Neural cell (in vitro differentiated cells): ENCODE data around the gene ALG6.

ENCODE experiments used
- CTCF ChIP-seq: fragments of 450-650 bp; IDR thresholded peaks from 2 replicates; pipeline ENCODE4 v1.5.1; 2014; ENCODE audit warnings: antibody characterized with exemption, mild to moderate bottlenecking, moderate library complexity; ENCODE audit not compliant: poor library complexity, severe bottlenecking
- POLR2AphosphoS5 ChIP-seq: IDR thresholded peaks from 2 replicates; pipeline ENCODE4 v1.6.1; 2012
- SMC3 ChIP-seq: fragments of 450-650 bp; conservative IDR thresholded peaks from 2 replicates; pipeline ENCODE4 v1.6.1; 2014; ENCODE audit warnings: antibody characterized with exemption, mild to moderate bottlenecking, moderate library complexity; ENCODE audit not compliant: poor library complexity

GRCh38 chr1:63328122-63328521, 39.3 kb upstream of the ALG6 start:
- TF ChIP-seq CTCF (no peak), POLR2AphosphoS5 (no peak), SMC3 (no peak)
